Suprapubic skin (tissue), 3 donors: ENCODE results near the gene MT4.

Experiments used
- CTCF ChIP-seq, 2 donors: fragments of 200-600 bp in 1 of 2; fragments of 450-650 bp in 1 of 2; sonication (generic) in 1 of 2; IDR thresholded peaks; one replicate each; pipeline ENCODE4 v1.5.1; 2016 to 2019; ENCODE audit warnings: antibody characterized with exemption in 2 of 2, mild to moderate bottlenecking in 1 of 2, moderate library complexity in 1 of 2
- POLR2A ChIP-seq, 2 donors: fragments of 450-650 bp; IDR thresholded peaks; one replicate each; pipeline ENCODE4 v1.6.1; 2017; ENCODE audit warnings: antibody characterized with exemption in 2 of 2, mild to moderate bottlenecking in 2 of 2, moderate library complexity in 2 of 2

- TF ChIP-seq CTCF (IDR thresholded peaks at IDR 0.05) (no peak), POLR2A (IDR thresholded peaks at IDR 0.05) (no peak)
Measured at GRCh38 chr16:56614549-56614991, 49.7 kb downstream of the MT4 start.
